OCI-LY1 (cell line): ENCODE measurements around the gene TTLL5.

Experiments used
- H2AFZ ChIP-seq: fragments of 200-600 bp; sonication (generic), shearing (Covaris generic); 2 replicates; pipeline ENCODE4 v1.6.0; 2014; ENCODE audit warnings: antibody characterized with exemption, mild to moderate bottlenecking, low read length
- H3F3A ChIP-seq: fragments of 200-600 bp; sonication (generic), shearing (Covaris generic); 2 replicates; pipeline ENCODE4 v1.6.0; 2014; ENCODE audit warnings: mild to moderate bottlenecking, antibody characterized with exemption, low read length, moderate library complexity; ENCODE audit not compliant: insufficient read depth
- H3K27ac ChIP-seq: fragments of 200-600 bp; sonication (generic); 2 replicates; pipeline ENCODE4 v1.5.1; 2014; ENCODE audit warnings: low read length, mixed run types, mild to moderate bottlenecking, low read depth; ENCODE audit not compliant: poor library complexity, severe bottlenecking
- H3K27me3 ChIP-seq: fragments of 200-600 bp; sonication (generic); 2 replicates; pipeline ENCODE4 v1.6.0; 2014; ENCODE audit warnings: antibody characterized with exemption, mild to moderate bottlenecking, low read length, moderate library complexity; ENCODE audit not compliant: insufficient read depth
- H3K36me3 ChIP-seq: fragments of 200-600 bp; sonication (generic); 2 replicates; pipeline ENCODE4 v1.6.1; 2014; ENCODE audit warnings: mild to moderate bottlenecking, antibody characterized with exemption, low read length, moderate library complexity, mixed read lengths; ENCODE audit not compliant: insufficient read depth
- H3K4me1 ChIP-seq: fragments of 200-600 bp; sonication (generic); 2 replicates; pipeline ENCODE4 v1.5.1; 2014; ENCODE audit warnings: mild to moderate bottlenecking, low read length, moderate library complexity; ENCODE audit not compliant: insufficient read depth, severe bottlenecking
- H3K4me2 ChIP-seq: fragments of 200-600 bp; sonication (generic), shearing (Covaris generic); 2 replicates; pipeline ENCODE4 v1.6.1; 2014; ENCODE audit warnings: low read length
- H3K4me3 ChIP-seq: fragments of 200-600 bp; sonication (generic); 2 replicates; pipeline ENCODE4 v1.5.1; 2014; ENCODE audit warnings: low read length, low read depth, mild to moderate bottlenecking, mixed read lengths; ENCODE audit not compliant: poor library complexity, severe bottlenecking
- H3K79me2 ChIP-seq: fragments of 200-600 bp; shearing (Covaris generic); 2 replicates; pipeline ENCODE4 v1.6.1; 2016; ENCODE audit warnings: mixed run types, low read length, mixed read lengths; ENCODE audit not compliant: insufficient read depth
- H3K9ac ChIP-seq: fragments of 200-600 bp; sonication (generic), shearing (Covaris generic); 2 replicates; pipeline ENCODE4 v1.6.1; 2014; ENCODE audit warnings: mild to moderate bottlenecking, low read length, mixed read lengths
- H3K9me2 ChIP-seq: fragments of 200-600 bp; sonication (generic), shearing (Covaris generic); 2 replicates; pipeline ENCODE4 v1.6.1; 2014; ENCODE audit warnings: low read depth, mild to moderate bottlenecking, low read length, mixed read lengths
- H3K9me3 ChIP-seq: fragments of 200-600 bp; shearing (Covaris generic); 2 replicates; pipeline ENCODE4 v1.6.1; 2014; ENCODE audit warnings: low read length, mixed read lengths
- H4K20me1 ChIP-seq: fragments of 200-600 bp; sonication (generic), shearing (Covaris generic); 2 replicates; pipeline ENCODE4 v1.6.0; 2016; ENCODE audit warnings: mild to moderate bottlenecking, low read length; ENCODE audit not compliant: insufficient read depth
- EZH2 ChIP-seq: fragments of 200-600 bp; sonication (generic), shearing (Covaris generic); IDR thresholded peaks from 2 replicates; pipeline ENCODE4 v1.8.0; 2017; ENCODE audit warnings: borderline replicate concordance, mixed run types, mild to moderate bottlenecking, antibody characterized with exemption, low read length, moderate library complexity, mixed read lengths
- TF ChIP-seq, protein P1 (sequence below): fragments of 200-600 bp; sonication (generic), shearing (Covaris generic); IDR thresholded peaks from 2 replicates; pipeline ENCODE4 v1.5.1; 2017; ENCODE audit warnings: mild to moderate bottlenecking, antibody characterized with exemption, low read length, moderate library complexity, mixed read lengths

TTLL5 gene

DNA sequence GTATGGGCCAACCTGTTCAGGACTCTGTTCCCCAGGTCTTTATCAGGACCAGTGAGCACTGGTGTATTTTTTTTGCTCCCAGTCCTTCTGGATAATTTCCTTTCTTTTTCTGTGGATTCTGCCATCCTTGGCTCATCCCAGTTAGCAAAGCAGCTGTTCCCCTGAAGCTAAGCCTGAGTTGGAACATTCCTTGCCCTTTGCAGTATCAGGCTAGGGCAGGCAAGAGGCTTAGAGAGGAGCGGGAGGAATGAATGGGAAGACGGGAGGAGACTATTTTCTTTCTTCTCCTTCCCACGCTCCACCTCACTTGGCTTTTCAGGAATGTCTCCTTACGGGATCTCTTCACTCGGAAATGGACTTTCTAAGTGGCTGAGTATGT is 29.6 kb upstream of the TTLL5 start:
- no peak overlapping the region for H3K27ac ChIP-seq
- no peaks in the 10 kb centered on the region for H3F3A ChIP-seq
- no peak overlapping the region for H3K9ac ChIP-seq
- no peak for TF ChIP-seq EZH2
- TF ChIP-seq, protein P1, sequence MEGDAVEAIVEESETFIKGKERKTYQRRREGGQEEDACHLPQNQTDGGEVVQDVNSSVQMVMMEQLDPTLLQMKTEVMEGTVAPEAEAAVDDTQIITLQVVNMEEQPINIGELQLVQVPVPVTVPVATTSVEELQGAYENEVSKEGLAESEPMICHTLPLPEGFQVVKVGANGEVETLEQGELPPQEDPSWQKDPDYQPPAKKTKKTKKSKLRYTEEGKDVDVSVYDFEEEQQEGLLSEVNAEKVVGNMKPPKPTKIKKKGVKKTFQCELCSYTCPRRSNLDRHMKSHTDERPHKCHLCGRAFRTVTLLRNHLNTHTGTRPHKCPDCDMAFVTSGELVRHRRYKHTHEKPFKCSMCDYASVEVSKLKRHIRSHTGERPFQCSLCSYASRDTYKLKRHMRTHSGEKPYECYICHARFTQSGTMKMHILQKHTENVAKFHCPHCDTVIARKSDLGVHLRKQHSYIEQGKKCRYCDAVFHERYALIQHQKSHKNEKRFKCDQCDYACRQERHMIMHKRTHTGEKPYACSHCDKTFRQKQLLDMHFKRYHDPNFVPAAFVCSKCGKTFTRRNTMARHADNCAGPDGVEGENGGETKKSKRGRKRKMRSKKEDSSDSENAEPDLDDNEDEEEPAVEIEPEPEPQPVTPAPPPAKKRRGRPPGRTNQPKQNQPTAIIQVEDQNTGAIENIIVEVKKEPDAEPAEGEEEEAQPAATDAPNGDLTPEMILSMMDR: no peak
- no peaks in the 10 kb centered on the region for H4K20me1 ChIP-seq
- H3K9me3 ChIP-seq: no peaks in the 10 kb centered on the region
- no peak overlapping the region for H2AFZ ChIP-seq
- no peak overlapping the region for H3K4me2 ChIP-seq
- no peak overlapping the region for H3K4me3 ChIP-seq
- no peaks in the 10 kb centered on the region for H3K9me2 ChIP-seq
- no peaks in the 10 kb centered on the region for H3K79me2 ChIP-seq
- peaks cover 12% of the 10 kb centered on the region for H3K27me3 ChIP-seq
- no peaks in the 10 kb centered on the region for H3K36me3 ChIP-seq
- H3K4me1 ChIP-seq: no peaks in the 10 kb centered on the region

DNA sequence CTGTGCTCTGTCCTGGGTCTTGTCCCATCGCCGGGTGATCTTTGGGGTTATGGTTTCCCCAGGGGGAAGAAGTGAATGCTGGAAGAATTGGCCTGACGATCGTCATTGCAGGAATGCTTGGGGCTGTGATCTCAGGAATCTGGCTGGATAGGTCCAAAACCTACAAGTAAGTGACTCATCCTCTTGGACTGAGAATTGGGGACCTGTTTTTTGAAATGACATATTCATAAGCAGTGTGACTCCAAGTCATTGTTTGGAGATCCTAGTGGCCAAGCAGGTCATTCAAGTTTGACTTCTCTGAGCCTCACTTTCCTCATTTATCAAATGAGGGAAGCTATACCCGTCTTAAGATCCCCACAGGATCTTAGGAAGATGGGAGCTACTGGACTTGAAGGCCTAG is 26.2 kb upstream of the TTLL5 start:
- Histone ChIP-seq H3K4me3 (no peak overlapping the region), H3K79me2 (no peaks in the 10 kb centered on the region), H3K27me3 (peaks cover 12% of the 10 kb centered on the region), H3F3A (no peaks in the 10 kb centered on the region), H3K9me3 (no peaks in the 10 kb centered on the region), H3K4me1 (no peaks in the 10 kb centered on the region), H4K20me1 (no peaks in the 10 kb centered on the region), H3K27ac (no peak overlapping the region), H2AFZ (no peak overlapping the region), H3K36me3 (no peaks in the 10 kb centered on the region), H3K9ac (no peak overlapping the region), H3K9me2 (no peaks in the 10 kb centered on the region), H3K4me2 (no peak overlapping the region)
- TF ChIP-seq EZH2: no peak
- TF ChIP-seq, protein P1: no peak

DNA sequence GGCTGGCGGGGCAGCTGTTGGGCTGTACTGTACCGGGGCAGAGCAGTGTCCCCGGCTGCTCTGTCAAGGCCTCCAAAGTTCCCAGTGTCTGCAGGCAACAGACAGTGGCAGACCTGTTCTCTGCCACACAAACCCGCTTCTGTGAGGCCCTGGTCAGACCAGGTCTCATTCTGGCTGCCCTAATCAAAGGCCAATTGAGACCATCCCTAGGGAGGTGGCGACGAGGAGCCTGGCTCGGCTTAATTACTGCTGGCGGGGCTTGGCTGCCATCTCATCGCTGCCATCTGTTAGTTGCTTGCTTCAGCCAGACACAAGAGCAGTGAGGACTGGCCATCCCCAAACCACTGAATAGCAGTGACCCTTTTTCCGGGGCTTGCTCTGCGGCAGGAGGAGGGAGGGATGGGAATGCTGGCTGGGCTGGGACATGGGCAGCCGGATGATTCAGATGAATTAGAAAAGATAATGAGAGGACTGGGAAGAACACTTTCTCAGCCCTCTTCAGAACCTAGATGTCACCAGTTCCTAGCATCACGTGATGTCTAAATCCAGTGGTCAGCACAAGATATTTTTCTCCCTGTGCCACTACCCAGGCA is 24.9 kb upstream of the TTLL5 start:
- no peak for TF ChIP-seq EZH2
- TF ChIP-seq, protein P1: no peak
- no peaks in the 10 kb centered on the region for H3K9me3 ChIP-seq
- no peaks in the 10 kb centered on the region for H4K20me1 ChIP-seq
- H3K9ac ChIP-seq: no peak overlapping the region
- H3K27ac ChIP-seq: no peak overlapping the region
- H3F3A ChIP-seq: no peaks in the 10 kb centered on the region
- H3K27me3 ChIP-seq: peaks cover 12% of the 10 kb centered on the region
- H3K4me1 ChIP-seq: no peaks in the 10 kb centered on the region
- H3K79me2 ChIP-seq: no peaks in the 10 kb centered on the region
- no peaks in the 10 kb centered on the region for H3K9me2 ChIP-seq
- no peak overlapping the region for H3K4me3 ChIP-seq
- H3K36me3 ChIP-seq: no peaks in the 10 kb centered on the region
- H2AFZ ChIP-seq: no peak overlapping the region
- H3K4me2 ChIP-seq: no peak overlapping the region
